Right lobe of liver (tissue), 4 donors: ENCODE results near the gene AJAP1.

ENCODE experiments used
- CTCF ChIP-seq, 4 donors: fragments of 200-600 bp in 3 of 4; fragments of 450-650 bp in 1 of 4; IDR thresholded peaks; one replicate each; pipeline versions ENCODE4 v1.5.1 to v1.8.0; 2016 to 2022; ENCODE audit warnings: antibody characterized with exemption in 4 of 4, mild to moderate bottlenecking in 2 of 4
- POLR2A ChIP-seq: fragments of 450-650 bp; IDR thresholded peaks from one replicate; pipeline ENCODE4 v1.6.1; 2017; ENCODE audit warnings: antibody characterized with exemption, mild to moderate bottlenecking
- donor health status: DM: no; HTN: no; CAD: no.
- donor health status: DM: no; HTN: no; CAD: no.
- donor health status: DM: no; HTN: yes; CAD: no.

- no peak for TF ChIP-seq CTCF (IDR thresholded peaks at IDR 0.05)
- TF ChIP-seq POLR2A: no peak
Measured at GRCh38 chr1:4673494-4673893, 19.1 kb downstream of the AJAP1 start.
